Dermis blood vessel endothelial cell (primary cell): ENCODE results near the gene FAM98C. TPM values are rescaled to one million over a fixed set of nuclear protein-coding genes. Genes with fewer than 3 reads are reported as not detected.
"Not testable (repeated sequence)": the region's sequence is repeated elsewhere in the genome, so short reads cannot be mapped to it uniquely, and the experiment has no call there.

ENCODE experiments used
- DNase-seq: peaks from one replicate; pipeline ENCODE4 v3.0.0; 2010
- total RNA-seq: library from RNA; depleted of rRNA; stranded (reverse); fragments of >200 nt; gene quantifications from 2 replicates; pipeline ENCODE4 v1.2.3, GENCODE V29; 2014

FAM98C gene
- total RNA-seq, 1 donor from 2014 or later = 12.3 TPM

- DNase-seq = not testable (repeated sequence)
Measured at GRCh38 chr19:38427035-38427677, 24.3 kb downstream of the FAM98C start.

- DNase-seq = no peak
Measured at GRCh38 chr19:38429055-38429810, 26.3 kb downstream of the FAM98C start.

GRCh38 chr19:38429811-38430156 lies 26.9 kb downstream of the FAM98C start:
- no peak for DNase-seq

DNA sequence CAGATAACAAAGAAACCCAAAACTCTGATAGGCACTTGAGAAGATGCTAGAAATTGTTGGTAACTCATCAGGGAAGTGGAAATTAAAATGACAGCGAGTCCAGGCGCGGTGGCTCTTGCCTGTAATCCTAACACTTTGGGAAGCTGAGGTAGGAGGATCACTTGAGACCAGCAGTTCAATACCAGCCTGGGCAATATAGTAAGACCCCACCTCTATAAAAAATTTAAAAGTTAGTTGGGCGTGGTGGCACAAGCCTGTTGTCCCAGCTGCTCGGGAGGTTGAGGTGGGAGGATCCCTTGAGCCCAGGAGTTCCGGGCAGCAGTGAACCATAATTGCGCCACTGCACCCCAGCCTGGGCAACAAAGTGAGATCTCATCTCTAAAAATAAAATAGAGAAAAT lies 28.0 kb downstream of the FAM98C start:
- DNase-seq = no peak

DNA sequence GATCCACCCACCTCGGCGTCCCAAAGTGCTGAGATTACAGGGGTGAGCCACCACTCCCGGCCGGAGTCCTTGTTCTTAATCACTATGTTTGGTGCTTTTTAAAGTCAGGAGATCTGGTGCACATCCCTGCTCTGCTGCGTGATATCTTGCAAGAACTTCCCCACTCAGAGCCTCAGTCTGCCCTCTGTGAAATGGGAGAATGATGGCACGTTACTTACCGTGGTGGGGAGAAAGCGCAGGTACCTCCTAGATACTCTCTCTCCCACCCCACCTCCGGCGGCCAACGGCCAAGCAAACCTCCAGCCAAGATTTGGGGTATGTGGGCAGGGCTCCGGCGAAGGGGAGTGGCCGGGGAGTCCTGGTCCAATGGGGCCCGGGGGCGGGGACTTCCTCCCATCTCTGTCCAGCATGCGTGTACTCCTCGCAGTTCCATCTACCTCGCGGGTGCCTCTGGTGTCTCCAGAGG lies 30.4 kb downstream of the FAM98C start, which contains the start of gene RYR1:
Gene RYR1 (plus strand): TSS at position 424 of the 466 bp plus-strand sequence. CDS start 139 bp downstream, outside the sequence.
- DNase-seq = no peak

GRCh38 chr19:38434549-38435051 lies 31.7 kb downstream of the FAM98C start:
- DNase-seq = no peak

DNA sequence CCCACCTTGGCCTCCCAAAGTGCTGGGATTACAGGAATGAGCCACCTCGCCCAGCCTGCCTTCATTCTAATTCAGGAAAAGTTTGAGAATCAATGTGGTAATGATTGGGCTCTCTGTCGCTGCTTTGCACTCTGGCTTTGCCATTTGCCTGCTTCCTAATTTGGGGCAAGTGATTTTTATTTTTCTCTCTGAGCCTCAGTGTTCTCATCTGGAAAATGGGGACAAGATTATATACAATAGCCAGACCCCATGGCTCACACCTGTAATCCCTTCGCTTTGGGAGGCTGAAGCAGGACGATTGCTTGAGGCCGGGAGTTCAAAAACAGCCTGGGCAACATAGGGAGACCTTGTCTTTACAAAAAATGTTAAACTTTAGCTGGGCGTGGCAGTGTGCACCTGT lies 34.4 kb downstream of the FAM98C start:
- DNase-seq = no peak

DNA sequence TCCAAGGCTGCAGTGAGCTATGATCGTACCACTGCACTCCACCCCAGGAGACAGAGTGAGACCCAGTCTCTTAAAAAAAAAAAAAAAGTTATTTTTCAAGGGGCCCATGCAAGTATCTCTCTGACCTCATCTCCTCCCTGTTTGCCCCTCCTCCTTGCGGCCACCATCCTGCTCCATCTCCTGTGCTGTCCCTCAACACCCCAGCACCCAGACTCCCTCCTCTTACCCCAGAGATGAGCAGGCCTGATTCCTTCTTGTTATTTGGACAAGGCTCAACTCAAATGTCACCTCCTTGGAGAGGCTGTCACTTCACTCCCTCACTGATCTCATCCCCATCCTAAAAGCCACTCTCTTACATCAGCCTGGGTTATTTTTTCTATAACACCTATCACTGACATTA lies 35.0 kb downstream of the FAM98C start:
- no peak for DNase-seq

DNA sequence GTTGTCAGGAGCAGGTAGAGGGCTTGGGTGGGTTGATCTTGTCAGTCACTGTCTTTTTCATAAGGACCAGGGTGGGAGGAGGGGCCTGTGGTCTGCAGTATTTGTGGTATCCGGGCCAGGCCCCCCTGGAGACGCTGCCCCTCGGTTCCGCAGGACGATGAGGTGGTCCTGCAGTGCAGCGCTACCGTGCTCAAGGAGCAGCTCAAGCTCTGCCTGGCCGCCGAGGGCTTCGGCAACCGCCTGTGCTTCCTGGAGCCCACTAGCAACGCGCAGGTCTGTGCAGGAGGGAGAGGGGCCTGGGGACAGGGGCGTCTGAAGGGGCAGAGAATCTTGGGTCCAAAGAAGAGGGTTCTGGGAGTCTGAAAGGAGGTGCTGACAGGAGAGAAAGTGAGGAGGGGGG lies 37.7 kb downstream of the FAM98C start:
- DNase-seq = no peak

DNA sequence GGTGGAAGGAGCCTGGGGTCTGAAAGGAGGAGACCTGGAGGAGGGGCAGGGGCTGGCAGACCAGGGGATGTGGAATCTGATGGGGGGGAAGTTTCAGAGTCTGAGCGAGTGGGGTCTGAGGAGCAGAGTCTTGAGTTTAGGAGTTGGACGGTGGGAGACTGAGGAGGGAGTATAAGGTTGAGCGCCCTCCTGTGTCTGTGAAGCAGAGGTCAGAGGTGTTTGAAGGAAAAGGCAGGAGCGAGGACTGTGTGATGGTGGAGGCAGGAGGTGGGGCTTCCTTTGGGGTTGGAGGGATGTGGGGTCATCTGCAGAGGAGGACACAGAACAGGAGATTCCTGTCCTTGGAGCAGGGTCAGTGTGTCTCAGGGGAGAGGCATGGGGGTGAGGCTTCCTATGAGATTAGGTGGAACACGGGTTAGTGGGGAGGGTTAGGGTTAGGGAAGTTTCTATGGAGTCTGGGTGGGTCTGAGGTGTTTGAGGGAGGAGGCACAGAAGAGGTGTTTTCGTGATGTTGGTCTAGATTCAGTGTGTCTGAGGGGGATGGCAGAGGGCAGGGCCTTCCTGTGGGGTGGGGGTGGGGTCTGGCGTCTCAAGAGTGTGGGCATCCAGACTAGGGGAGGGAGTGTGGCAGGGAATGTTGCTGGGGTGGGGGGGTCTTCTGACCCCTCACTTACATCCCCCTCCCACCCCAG lies 38.9 kb downstream of the FAM98C start:
- no peak for DNase-seq

DNA sequence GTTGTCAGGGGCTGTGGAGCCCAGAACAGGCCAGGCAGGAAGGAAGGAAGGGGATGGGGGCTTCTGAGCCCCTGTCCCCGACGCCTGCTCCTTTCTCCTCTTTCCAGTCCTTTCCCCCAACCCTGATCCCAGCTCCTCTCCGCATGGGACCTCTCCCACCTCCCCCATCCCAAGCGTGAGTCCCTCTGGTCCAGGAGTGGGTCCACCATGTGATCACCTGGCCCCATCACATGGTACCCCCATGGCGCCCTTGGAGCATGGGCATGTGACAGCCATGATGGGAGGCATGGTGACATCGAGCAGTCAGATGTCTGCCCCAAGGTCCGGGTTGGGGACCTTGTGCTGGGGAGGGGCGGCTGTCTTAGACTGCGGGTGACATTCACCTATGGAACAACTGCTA lies 39.8 kb downstream of the FAM98C start:
- no peak for DNase-seq

GRCh38 chr19:38443458-38443999 lies 40.6 kb downstream of the FAM98C start:
- no peak for DNase-seq

- no peak for DNase-seq
Measured at GRCh38 chr19:38444026-38444425, 41.1 kb downstream of the FAM98C start.

- no peak for DNase-seq
Measured at GRCh38 chr19:38445362-38445761, 42.5 kb downstream of the FAM98C start.

GRCh38 chr19:38448225-38448624 lies 45.3 kb downstream of the FAM98C start:
- no peak for DNase-seq

- no peak for DNase-seq
Measured at GRCh38 chr19:38449518-38449917, 46.6 kb downstream of the FAM98C start.

DNA sequence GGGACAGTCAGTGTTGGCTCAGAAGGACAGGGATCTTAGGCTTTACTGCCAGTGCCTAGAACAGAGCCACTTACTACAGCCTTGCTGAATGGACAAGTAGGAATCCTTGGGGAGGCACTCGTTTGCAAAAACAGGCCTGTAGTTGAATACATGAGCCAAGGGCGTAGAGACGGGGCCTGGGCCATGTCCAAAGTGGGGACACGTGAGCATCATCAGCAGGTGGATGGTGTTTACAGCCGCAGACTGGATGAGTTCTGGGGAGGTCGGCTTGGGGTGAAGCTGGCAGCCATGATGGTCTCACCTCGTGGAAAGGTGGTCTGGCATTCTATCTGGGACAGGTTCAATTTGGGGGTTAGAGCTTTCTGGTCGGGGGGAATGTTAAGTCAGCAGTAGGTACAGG lies 48.1 kb downstream of the FAM98C start:
- no peak for DNase-seq

- DNase-seq = no peak
Measured at GRCh38 chr19:38451629-38452028, 48.7 kb downstream of the FAM98C start.

GRCh38 chr19:38452430-38453366 lies 49.8 kb downstream of the FAM98C start:
- no peak for DNase-seq

DNA sequence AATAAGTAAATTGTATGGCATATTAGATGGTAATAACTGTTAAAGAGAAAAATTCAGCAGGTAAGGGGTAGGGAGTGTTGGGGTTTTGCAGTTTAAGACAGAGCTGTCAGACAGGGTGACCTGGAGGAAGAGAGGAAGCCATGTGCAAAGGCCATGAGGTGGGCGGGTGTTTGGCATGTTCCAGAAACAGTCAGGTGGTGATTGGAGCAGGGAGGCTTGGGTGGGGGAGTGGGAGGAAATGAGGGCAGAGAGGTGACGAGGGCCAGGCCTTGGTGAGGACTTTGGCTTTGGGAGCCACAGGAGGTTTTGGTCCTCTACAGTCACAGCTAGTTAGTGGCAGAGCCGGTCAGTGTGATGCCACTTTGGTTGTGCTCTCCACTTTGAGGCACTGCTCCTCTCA lies 50.7 kb downstream of the FAM98C start:
- no peak for DNase-seq

DNA sequence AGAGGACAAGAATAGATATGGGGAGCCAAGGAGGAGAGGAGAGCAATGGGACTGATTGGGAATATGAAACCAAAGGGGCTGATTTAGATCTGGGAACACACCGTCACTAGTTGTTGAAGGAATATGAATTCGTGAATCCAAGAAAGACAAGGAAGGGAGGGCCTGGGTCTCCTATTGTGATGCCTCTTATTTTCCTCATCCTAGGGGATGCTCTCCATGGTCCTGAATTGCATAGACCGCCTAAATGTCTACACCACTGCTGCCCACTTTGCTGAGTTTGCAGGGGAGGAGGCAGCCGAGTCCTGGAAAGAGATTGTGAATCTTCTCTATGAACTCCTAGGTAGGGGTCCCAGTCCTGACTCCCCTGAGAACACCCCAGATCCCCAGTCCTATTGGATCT lies 52.1 kb downstream of the FAM98C start:
- peak; percentile 41 for DNase-seq

- no peak for DNase-seq
Measured at GRCh38 chr19:38457202-38457601, 54.3 kb downstream of the FAM98C start.
